Esophagus muscularis mucosa (tissue), 3 donors: Measurements from ENCODE around the gene PPP6R3.

ENCODE experiments used
- CTCF ChIP-seq, 3 experiments: fragments of 200-600 bp in 2 of 3; fragments of 450-650 bp in 1 of 3; sonication (generic) in 2 of 3; IDR thresholded peaks; one replicate each; pipeline ENCODE4 v1.5.1; 2017 to 2019; ENCODE audit warnings: antibody characterized with exemption in 3 of 3, mild to moderate bottlenecking in 2 of 3, moderate library complexity in 1 of 3
- POLR2A ChIP-seq: fragments of 450-650 bp; IDR thresholded peaks from one replicate; pipeline ENCODE4 v1.6.1; 2017; ENCODE audit warnings: antibody characterized with exemption, moderate library complexity, mild to moderate bottlenecking, low read depth

GRCh38 chr11:68418648-68419047 is 41.9 kb upstream of the PPP6R3 start:
- TF ChIP-seq CTCF (IDR thresholded peaks at IDR 0.05) (no peak), POLR2A (no peak)
